Keratinocyte (primary cell): Measurements from ENCODE around the gene OLIG1. TPM values are rescaled to one million over a fixed set of nuclear protein-coding genes. Genes with fewer than 3 reads are reported as not detected.

ENCODE experiments used
- DNase-seq: peaks from one replicate; pipeline ENCODE4 v3.0.0-alpha.2; 2011; ENCODE audit warnings: low read depth, missing footprints, low spot score
- FAIRE-seq: peaks from 2 replicates; lab custom pipeline; 2011; peaks lifted over from hg19 to GRCh38; lab: Jason Lieb, UNC
- H2AFZ ChIP-seq: 2 replicates; pipeline ENCODE4 v1.6.0; 2012; ENCODE audit warnings: low read length, control low read depth, inconsistent platforms; ENCODE audit not compliant: control insufficient read depth
- H3K27ac ChIP-seq: 2 replicates; pipeline ENCODE4 v1.5.1; 2011; ENCODE audit warnings: low read length; ENCODE audit not compliant: control insufficient read depth, insufficient read depth
- H3K27me3 ChIP-seq: 3 replicates; pipeline ENCODE4 v1.6.0; 2011; ENCODE audit warnings: low read length; ENCODE audit not compliant: control insufficient read depth, insufficient read depth; ENCODE audit errors: extremely low read depth
- H3K36me3 ChIP-seq, 2 experiments: 2 replicates in 1 of 2; 3 replicates in 1 of 2; pipeline ENCODE4 v1.5.1; 2011; ENCODE audit warnings: low read length in 2 of 2, mild to moderate bottlenecking in 1 of 2; ENCODE audit not compliant: control insufficient read depth in 2 of 2, insufficient read depth in 2 of 2; ENCODE audit errors: extremely low read depth in 1 of 2
- H3K4me1 ChIP-seq: 3 replicates; pipeline ENCODE4 v1.5.1; 2011; ENCODE audit warnings: low read length; ENCODE audit not compliant: control insufficient read depth, insufficient read depth; ENCODE audit errors: extremely low read depth
- H3K4me2 ChIP-seq: 3 replicates; pipeline ENCODE4 v1.6.0; 2011; ENCODE audit warnings: low read depth, low read length; ENCODE audit not compliant: control insufficient read depth, insufficient read depth; ENCODE audit errors: extremely low read depth
- H3K4me3 ChIP-seq, 3 experiments: fragments of 200-600 bp in 1 of 3; sonication (generic) in 1 of 3; 2 replicates in 2 of 3; 3 replicates in 1 of 3; pipeline ENCODE4 v1.5.1; 2011 to 2016; ENCODE audit warnings: low read length in 3 of 3, mild to moderate bottlenecking in 3 of 3, control low read depth in 2 of 3, inconsistent platforms in 1 of 3, low read depth in 1 of 3, mixed read lengths in 1 of 3, mixed run types in 1 of 3, moderate library complexity in 1 of 3; ENCODE audit not compliant: control insufficient read depth in 2 of 3, insufficient read depth in 2 of 3; ENCODE audit errors: extremely low read depth in 1 of 3
- H3K79me2 ChIP-seq: 2 replicates; pipeline ENCODE4 v1.6.0; 2012; ENCODE audit warnings: low read length; ENCODE audit not compliant: control insufficient read depth, insufficient read depth
- H3K9ac ChIP-seq: 3 replicates; pipeline ENCODE4 v1.6.0; 2011; ENCODE audit warnings: low read length; ENCODE audit not compliant: control insufficient read depth, insufficient read depth; ENCODE audit errors: extremely low read depth
- H3K9me1 ChIP-seq: 3 replicates; pipeline ENCODE4 v1.6.0; 2011; ENCODE audit warnings: low read length; ENCODE audit not compliant: control insufficient read depth, insufficient read depth; ENCODE audit errors: extremely low read depth
- H3K9me3 ChIP-seq: 2 replicates; pipeline ENCODE4 v1.5.1; 2012; ENCODE audit warnings: low read depth, low read length; ENCODE audit not compliant: control insufficient read depth
- H4K20me1 ChIP-seq: 3 replicates; pipeline ENCODE4 v1.6.0; 2011; ENCODE audit warnings: low read length; ENCODE audit not compliant: control insufficient read depth, insufficient read depth; ENCODE audit errors: extremely low read depth
- EZH2 ChIP-seq: IDR thresholded peaks from one replicate; pipeline ENCODE4 v1.6.1; 2012; ENCODE audit warnings: inconsistent platforms, mild to moderate bottlenecking, low read length, moderate library complexity
- dilution Hi-C: fragments of 300-500 bp; cut with MboI; formaldehyde crosslinking; loops from one replicate; pipeline ENCODE4 v1.7.0; 2020; ENCODE audit warnings: low sequenced_read_pairs; ENCODE audit not compliant: extremely low pct_ligation_motif_present
- polyA plus RNA-seq, 5 experiments: library from polyadenylated mRNA; depleted of rRNA in 3 of 5; stranded (reverse) in 3 of 5; stranded (forward) in 1 of 5; unstranded in 1 of 5; fragments of >200 nt; gene quantifications; 1 replicate in 1 of 5; 2 replicates in 3 of 5; 3 replicates in 1 of 5; pipeline versions ENCODE4 v1.2.1 to v1.2.3, GENCODE V29; 2011 to 2012; ENCODE audit warnings: missing spikeins in 2 of 5, low read depth in 1 of 5, low replicate concordance in 1 of 5
- TF ChIP-seq, protein P1 (sequence below), 3 experiments: IDR thresholded peaks in 1 of 3; conservative IDR thresholded peaks in 1 of 3; optimal IDR thresholded peaks in 1 of 3; 2 replicates in 2 of 3; 3 replicates in 1 of 3; pipeline versions ENCODE3 to v1.5.1; 2011; ENCODE audit warnings: low read length in 3 of 3, mild to moderate bottlenecking in 3 of 3, moderate library complexity in 2 of 3, control low read depth in 1 of 3, inconsistent platforms in 1 of 3; ENCODE audit not compliant: insufficient read depth in 2 of 3; ENCODE audit errors: extremely low read depth in 1 of 3

OLIG1 gene
- polyA plus RNA-seq, 1 donor (not counting 4 experiments of a cell fraction or from before 2014, with no cell fraction given) = not detected

- no peaks in the 10 kb centered on the region for H3K79me2 ChIP-seq
- H3K4me3 ChIP-seq = no peak overlapping the region
- H4K20me1 ChIP-seq = peaks cover 6% of the 10 kb centered on the region
- TF ChIP-seq, protein P1, sequence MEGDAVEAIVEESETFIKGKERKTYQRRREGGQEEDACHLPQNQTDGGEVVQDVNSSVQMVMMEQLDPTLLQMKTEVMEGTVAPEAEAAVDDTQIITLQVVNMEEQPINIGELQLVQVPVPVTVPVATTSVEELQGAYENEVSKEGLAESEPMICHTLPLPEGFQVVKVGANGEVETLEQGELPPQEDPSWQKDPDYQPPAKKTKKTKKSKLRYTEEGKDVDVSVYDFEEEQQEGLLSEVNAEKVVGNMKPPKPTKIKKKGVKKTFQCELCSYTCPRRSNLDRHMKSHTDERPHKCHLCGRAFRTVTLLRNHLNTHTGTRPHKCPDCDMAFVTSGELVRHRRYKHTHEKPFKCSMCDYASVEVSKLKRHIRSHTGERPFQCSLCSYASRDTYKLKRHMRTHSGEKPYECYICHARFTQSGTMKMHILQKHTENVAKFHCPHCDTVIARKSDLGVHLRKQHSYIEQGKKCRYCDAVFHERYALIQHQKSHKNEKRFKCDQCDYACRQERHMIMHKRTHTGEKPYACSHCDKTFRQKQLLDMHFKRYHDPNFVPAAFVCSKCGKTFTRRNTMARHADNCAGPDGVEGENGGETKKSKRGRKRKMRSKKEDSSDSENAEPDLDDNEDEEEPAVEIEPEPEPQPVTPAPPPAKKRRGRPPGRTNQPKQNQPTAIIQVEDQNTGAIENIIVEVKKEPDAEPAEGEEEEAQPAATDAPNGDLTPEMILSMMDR (optimal IDR thresholded peaks at IDR 0.05 in 1 of 3, IDR thresholded peaks at IDR 0.05 in 1 of 3, conservative IDR thresholded peaks at IDR 0.05 in 1 of 3; ENCODE audit: extremely low read depth in 1 of 3, insufficient read depth in 2 of 3, low read length in 3 of 3) = no peak
- TF ChIP-seq EZH2 = no peak
- peaks cover 100% of the 10 kb centered on the region for H3K27me3 ChIP-seq
- no peaks in the 10 kb centered on the region for H3K9me1 ChIP-seq
- no peaks in the 10 kb centered on the region for H3K4me1 ChIP-seq
- no peak for DNase-seq
- H3K9me3 ChIP-seq = no peaks in the 10 kb centered on the region
- H3K4me2 ChIP-seq = no peak overlapping the region
- dilution Hi-C loops = no loop called here
- H2AFZ ChIP-seq = no peak overlapping the region
- H3K36me3 ChIP-seq = no peaks in the 10 kb centered on the region
- FAIRE-seq = no peak
- no peak overlapping the region for H3K9ac ChIP-seq
- no peak overlapping the region for H3K27ac ChIP-seq
These were observed 42.3 kb upstream of the OLIG1 start for GRCh38 chr21:33027401-33028286.

- Histone ChIP-seq H3K27ac (no peak overlapping the region), H3K4me2 (no peak overlapping the region), H3K9me3 (no peaks in the 10 kb centered on the region), H4K20me1 (peaks cover 6% of the 10 kb centered on the region), H3K4me1 (no peaks in the 10 kb centered on the region), H3K9me1 (no peaks in the 10 kb centered on the region), H3K9ac (no peak overlapping the region), H3K79me2 (no peaks in the 10 kb centered on the region), H3K4me3 (no peak overlapping the region), H2AFZ (no peak overlapping the region), H3K36me3 (no peaks in the 10 kb centered on the region), H3K27me3 (peaks cover 100% of the 10 kb centered on the region)
- no peak for TF ChIP-seq EZH2
- TF ChIP-seq, protein P1 (optimal IDR thresholded peaks at IDR 0.05 in 1 of 3, IDR thresholded peaks at IDR 0.05 in 1 of 3, conservative IDR thresholded peaks at IDR 0.05 in 1 of 3; ENCODE audit: extremely low read depth in 1 of 3, insufficient read depth in 2 of 3, low read length in 3 of 3) = no peak
- no peak for DNase-seq
- dilution Hi-C loops = no loop called here
- no peak for FAIRE-seq
These were observed 41.7 kb upstream of the OLIG1 start for GRCh38 chr21:33028287-33028670.
